C4-2B (cell line): ENCODE data around the gene MMP20.

Experiments used
- CTCF ChIP-seq: fragments of 450-650 bp; conservative IDR thresholded peaks from 2 replicates; pipeline ENCODE4 v1.5.1; 2017; ENCODE audit warnings: mild to moderate bottlenecking
- ZFX ChIP-seq: fragments of 450-650 bp; IDR thresholded peaks from 2 replicates; pipeline ENCODE4 v1.6.1; 2017

- TF ChIP-seq CTCF (no peak), ZFX (no peak)
Measured at GRCh38 chr11:102544594-102544993, 80.5 kb downstream of the MMP20 start.
